Duodenal mucosa (tissue), 2 donors: ENCODE measurements around the gene KCNMA1.

Experiments used
- H3K27ac ChIP-seq: one replicate; pipeline ENCODE4 v1.7.0; 2013; ENCODE audit warnings: low read depth, low read length
- H3K27me3 ChIP-seq, 2 donors: one replicate each; pipeline ENCODE4 v1.7.0; 2013; ENCODE audit warnings: low read length in 2 of 2, control low read depth in 1 of 2; ENCODE audit not compliant: insufficient read depth in 2 of 2, control insufficient read depth in 1 of 2
- H3K36me3 ChIP-seq, 2 donors: one replicate each; pipeline ENCODE4 v1.7.0; 2013; ENCODE audit warnings: low read length in 2 of 2, control low read depth in 1 of 2; ENCODE audit not compliant: insufficient read depth in 2 of 2, control insufficient read depth in 1 of 2
- H3K4me1 ChIP-seq, 2 donors: one replicate each; pipeline ENCODE4 v1.7.0; 2013; ENCODE audit warnings: low read length in 2 of 2, control low read depth in 1 of 2; ENCODE audit not compliant: insufficient read depth in 2 of 2, control insufficient read depth in 1 of 2
- H3K4me3 ChIP-seq, 2 donors: one replicate each; pipeline ENCODE4 v1.7.0; 2013; ENCODE audit warnings: low read length in 2 of 2, low read depth in 1 of 2
- H3K9ac ChIP-seq, 2 donors: one replicate each; pipeline ENCODE4 v1.7.0; 2013; ENCODE audit warnings: low read length in 2 of 2, low read depth in 1 of 2
- H3K9me3 ChIP-seq, 2 donors: one replicate each; pipeline ENCODE4 v1.7.0; 2013; ENCODE audit warnings: low read length in 2 of 2, control low read depth in 1 of 2; ENCODE audit not compliant: control insufficient read depth in 1 of 2

The KCNMA1 gene

DNA sequence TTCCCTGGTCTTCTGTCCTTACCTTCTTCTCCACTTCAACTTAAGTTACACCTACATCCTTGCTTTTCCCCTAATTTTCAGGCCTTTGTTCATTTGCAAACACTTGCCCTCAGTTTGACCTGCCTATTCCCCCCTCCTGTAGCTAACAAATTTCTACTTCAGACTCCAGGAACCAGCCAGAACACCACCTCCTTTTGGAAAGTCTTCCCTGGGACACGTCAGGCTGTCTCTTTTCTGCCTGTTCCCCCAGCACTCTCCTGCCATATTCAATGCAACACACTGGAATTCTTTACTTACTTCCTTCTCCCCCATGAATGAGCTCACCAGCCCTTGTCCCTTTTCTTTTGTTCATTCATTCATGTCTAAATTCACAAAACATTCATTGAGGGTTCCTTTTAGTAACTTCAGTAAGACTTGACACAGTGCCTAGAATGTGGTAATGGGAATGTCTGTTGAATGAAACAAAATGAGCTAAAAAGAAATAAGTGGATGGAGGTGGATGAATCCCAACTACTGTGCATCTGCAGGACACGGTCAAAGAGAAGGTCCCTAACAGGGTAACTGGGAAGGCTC lies 478.0 kb downstream of the KCNMA1 start:
- Histone ChIP-seq H3K9ac (no peak overlapping the region), H3K9me3 (no peaks in the 10 kb centered on the region), H3K4me3 (no peak overlapping the region), H3K36me3 (no peaks in the 10 kb centered on the region), H3K27me3 (no peaks in the 10 kb centered on the region), H3K27ac (no peak overlapping the region), H3K4me1 (peaks cover 13% of the 10 kb centered on the region in 2 donors)

DNA sequence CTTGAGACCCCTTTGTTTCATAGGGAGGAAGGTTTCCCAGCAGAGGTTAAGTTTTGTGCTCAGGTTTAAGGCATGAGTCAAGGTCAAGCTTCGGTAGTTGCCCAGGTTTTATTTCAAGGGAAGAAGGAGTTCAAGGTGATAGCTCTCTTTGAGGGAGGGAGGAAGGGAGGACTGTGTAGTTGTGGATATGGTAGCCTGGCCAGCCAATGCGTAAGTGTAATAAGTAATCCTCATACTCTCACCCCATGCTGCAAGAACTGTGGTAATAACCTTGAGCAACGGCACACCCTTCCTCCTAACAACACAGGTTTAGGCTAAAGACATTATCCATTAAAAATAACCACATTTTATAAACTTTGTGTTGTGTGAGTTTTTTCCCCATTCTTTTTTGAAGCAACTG lies 478.9 kb downstream of the KCNMA1 start:
- Histone ChIP-seq H3K36me3 (no peaks in the 10 kb centered on the region), H3K9ac (no peak overlapping the region), H3K4me3 (no peak overlapping the region), H3K4me1 (peaks cover 13% of the 10 kb centered on the region in 2 donors), H3K27me3 (no peaks in the 10 kb centered on the region), H3K9me3 (no peaks in the 10 kb centered on the region), H3K27ac (no peak overlapping the region)

DNA sequence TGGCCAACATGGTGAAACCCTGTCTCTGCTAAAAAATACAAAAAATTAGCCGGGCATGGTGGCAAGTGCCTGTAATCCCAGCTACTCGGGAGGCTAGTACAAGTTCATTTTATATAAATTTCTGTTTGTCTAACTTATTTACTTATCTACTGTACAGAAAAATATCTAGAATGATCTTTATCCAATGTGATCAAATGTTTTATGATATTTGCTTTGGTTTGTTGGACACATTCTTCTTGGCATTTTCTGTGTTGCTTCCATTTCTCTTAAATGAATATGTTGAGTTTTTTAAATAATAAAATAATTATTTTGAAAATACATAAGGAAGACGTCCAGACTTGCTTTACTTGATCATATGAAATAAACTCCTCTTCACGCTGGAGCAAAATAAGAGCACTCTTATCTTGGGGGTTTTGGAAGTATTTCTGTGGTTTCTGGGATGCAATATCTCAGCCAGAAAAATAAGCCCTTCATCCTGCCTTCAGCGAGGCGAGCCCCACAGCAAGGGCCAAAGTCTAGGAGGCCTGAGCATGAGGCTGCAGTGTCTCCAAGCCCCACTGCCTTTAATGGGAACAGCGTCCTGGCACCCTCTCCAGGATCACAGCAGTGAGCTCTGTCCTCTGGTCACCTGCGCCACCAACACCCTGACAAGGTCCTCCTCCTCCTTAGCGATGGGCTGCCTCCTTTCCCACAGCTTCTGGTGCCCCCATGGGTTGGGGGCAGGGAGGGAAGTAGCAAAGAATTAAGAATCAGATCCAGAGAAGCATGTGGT lies 480.2 kb downstream of the KCNMA1 start:
- Histone ChIP-seq H3K27me3 (no peaks in the 10 kb centered on the region), H3K27ac (no peak overlapping the region), H3K4me3 (no peak overlapping the region), H3K9ac (no peak overlapping the region), H3K9me3 (no peaks in the 10 kb centered on the region), H3K36me3 (no peaks in the 10 kb centered on the region), H3K4me1 (peaks cover 13% of the 10 kb centered on the region in 2 donors)

DNA sequence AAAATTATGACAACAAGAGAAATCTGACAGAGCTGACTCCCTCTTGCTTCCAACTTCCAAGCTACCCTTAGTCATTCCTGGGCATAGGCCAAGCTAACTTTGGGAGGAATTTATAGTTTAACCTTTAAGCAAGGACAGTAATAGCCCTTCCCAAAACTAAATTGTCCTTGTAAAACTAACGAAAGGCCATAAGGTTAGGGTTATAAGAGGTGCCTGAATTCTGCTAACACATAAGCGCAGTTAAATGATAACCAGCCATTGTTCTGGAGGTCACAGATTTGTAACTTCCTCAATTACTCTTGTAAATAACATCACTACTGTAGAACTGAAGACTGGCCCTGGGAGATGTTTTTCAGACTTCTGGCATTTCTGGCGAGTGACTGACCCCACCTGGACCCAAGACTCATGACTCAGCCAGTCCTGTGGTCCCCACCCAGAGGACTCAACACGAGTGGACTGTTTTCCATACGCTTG lies 481.2 kb downstream of the KCNMA1 start:
- Histone ChIP-seq H3K4me1 (peaks cover 13% of the 10 kb centered on the region in 2 donors), H3K9ac (no peak overlapping the region), H3K27me3 (no peaks in the 10 kb centered on the region), H3K4me3 (no peak overlapping the region), H3K27ac (no peak overlapping the region), H3K36me3 (no peaks in the 10 kb centered on the region), H3K9me3 (no peaks in the 10 kb centered on the region)

DNA sequence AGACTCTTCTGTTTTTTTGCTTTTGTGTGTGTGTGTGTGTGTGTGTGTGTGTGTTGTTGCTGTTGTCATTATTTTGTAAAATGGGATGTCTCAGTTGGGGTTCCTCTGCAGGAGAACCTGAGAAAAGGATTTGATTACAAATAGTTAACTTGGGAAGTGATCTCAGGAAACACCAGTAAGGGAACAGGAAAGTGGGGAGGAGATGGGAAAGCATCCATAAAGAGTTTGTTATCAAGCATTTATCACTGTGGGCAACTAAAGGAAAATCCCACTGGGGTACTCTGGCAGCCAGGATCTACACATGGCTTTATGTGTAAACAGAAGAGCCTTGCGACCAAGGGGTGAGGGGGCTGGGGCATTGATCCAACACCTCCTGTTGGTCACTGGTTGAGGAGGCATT lies 485.4 kb downstream of the KCNMA1 start:
- Histone ChIP-seq H3K36me3 (no peaks in the 10 kb centered on the region), H3K4me3 (no peak overlapping the region), H3K27me3 (no peaks in the 10 kb centered on the region), H3K4me1 (peaks cover 0 to 7% of the 10 kb centered on the region in 2 donors), H3K27ac (no peak overlapping the region), H3K9ac (no peak overlapping the region), H3K9me3 (no peaks in the 10 kb centered on the region)

DNA sequence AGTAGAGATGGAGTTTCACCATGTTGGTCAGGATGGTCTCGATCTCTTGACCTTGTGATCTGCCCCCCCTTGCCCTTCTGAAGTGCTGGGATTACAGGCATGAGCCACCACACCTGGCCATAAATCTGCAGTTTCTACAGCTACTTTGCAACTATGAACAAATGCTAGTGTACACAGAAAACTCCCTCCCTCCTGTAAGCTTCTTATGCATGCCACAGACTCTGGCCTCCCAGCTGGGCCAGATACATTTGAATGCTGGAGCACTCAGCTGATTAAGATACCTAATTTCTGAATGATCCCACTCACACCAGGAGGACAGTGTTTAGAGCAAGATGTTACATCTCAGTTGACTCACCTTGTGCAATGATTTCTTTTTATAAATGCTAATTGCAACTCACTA lies 486.2 kb downstream of the KCNMA1 start:
- Histone ChIP-seq H3K27ac (no peak overlapping the region), H3K27me3 (no peaks in the 10 kb centered on the region), H3K4me1 (peaks cover 0 to 2% of the 10 kb centered on the region in 2 donors), H3K9me3 (no peaks in the 10 kb centered on the region), H3K9ac (no peak overlapping the region), H3K36me3 (no peaks in the 10 kb centered on the region), H3K4me3 (no peak overlapping the region)

DNA sequence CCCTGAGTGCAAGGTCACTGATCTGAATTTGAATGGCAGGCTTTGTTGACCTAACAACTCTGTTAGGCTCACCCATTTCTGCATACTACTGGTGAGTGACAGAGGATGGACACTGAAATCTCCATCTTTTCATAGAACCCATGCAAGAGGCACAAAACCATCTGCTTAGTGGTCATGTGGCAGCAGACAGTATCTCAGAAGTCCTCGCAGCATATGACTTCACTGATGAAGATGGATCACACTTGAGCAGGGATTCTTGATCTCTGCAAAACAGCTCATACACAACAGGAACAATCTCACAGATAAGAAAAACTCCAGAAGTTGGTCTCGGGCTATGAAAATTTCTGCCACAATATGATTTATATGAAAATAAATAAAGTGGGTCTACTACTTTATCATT lies 487.9 kb downstream of the KCNMA1 start:
- no peak overlapping the region for H3K9ac ChIP-seq
- H3K9me3 ChIP-seq, result no peaks in the 10 kb centered on the region
- H3K27ac ChIP-seq, result no peak overlapping the region
- H3K27me3 ChIP-seq, result no peaks in the 10 kb centered on the region
- H3K4me3 ChIP-seq, result no peak overlapping the region
- H3K36me3 ChIP-seq, result no peaks in the 10 kb centered on the region
- H3K4me1 ChIP-seq, result no peaks in the 10 kb centered on the region

DNA sequence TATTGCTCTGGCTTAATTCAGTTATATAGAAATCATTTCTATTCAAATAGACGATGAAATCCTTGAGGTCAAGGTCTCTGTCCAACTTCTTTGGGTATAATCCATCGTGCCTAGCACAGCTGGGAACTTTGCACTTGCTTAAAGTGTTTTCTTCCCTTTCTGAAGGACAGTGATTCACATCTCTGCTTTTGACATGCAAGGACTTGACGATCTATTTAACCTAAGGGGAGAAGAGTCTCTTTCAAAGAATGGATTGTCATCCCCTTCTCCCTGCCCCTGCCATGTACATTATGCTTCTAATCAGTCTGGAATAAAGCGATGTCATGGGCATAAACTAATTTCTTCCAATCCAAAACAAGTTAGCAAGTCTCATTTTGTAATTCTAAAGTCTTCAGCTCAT lies 488.6 kb downstream of the KCNMA1 start:
- Histone ChIP-seq H3K4me3 (no peak overlapping the region), H3K27me3 (no peaks in the 10 kb centered on the region), H3K27ac (no peak overlapping the region), H3K36me3 (no peaks in the 10 kb centered on the region), H3K9me3 (no peaks in the 10 kb centered on the region), H3K4me1 (no peaks in the 10 kb centered on the region), H3K9ac (no peak overlapping the region)

DNA sequence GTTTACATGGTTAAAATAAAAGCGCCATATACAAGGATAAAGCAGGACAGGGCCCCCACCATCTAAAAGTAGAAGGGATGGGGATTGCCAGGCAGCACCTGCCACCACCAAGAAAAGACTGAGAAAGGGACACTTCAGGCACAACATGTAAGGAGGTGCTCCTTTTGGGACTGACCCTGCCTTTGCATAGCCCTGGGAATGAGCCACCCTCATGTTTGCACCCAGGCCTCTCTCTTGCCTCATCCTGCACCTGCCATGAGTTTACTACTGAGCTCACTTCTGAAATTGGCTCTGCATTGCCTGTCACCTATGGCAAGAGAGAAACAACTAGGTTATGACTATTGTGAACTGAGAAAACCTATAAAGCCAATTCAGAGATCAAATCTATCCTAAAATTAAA lies 489.7 kb downstream of the KCNMA1 start:
- no peak overlapping the region for H3K27ac ChIP-seq

DNA sequence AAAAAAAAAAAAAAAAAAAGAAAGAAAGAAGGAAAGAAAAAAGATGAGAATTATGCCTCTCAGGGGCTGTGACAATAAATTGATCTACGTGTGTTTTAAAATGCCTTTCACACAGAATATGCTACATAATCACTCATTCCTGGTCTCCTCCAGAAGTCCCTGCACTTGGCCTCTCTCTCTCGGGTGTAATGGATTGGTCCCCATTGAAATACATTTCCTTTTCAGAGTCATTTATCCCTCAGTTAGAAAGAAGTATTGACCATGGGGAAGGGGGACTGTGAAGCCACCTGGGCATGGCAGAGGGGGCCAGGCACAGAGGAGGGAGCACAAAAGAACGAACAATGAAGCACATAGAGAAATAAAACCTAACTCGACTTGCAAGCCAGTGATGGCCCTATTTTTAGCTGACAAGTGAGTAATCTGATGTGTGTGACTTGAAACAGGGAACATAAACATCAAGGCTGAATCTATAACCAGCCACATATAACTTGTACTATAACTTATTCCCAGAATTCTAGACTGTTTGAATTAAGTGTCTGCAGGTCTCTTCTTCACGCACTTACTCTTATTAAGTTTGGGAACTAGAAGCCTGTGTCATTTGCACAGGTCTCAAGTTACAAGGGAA lies 490.8 kb downstream of the KCNMA1 start:
- Histone ChIP-seq H3K4me3 (no peak overlapping the region), H3K27ac (no peak overlapping the region), H3K9me3 (no peaks in the 10 kb centered on the region), H3K9ac (no peak overlapping the region), H3K4me1 (no peaks in the 10 kb centered on the region), H3K36me3 (no peaks in the 10 kb centered on the region), H3K27me3 (no peaks in the 10 kb centered on the region)

More for the DNA sequence above, 489.7 kb downstream of the KCNMA1 start:
- no peak overlapping the region for H3K9ac ChIP-seq
- H3K4me1 ChIP-seq, result no peaks in the 10 kb centered on the region
- no peaks in the 10 kb centered on the region for H3K9me3 ChIP-seq
- H3K27me3 ChIP-seq, result no peaks in the 10 kb centered on the region
- H3K4me3 ChIP-seq, result no peak overlapping the region
- no peaks in the 10 kb centered on the region for H3K36me3 ChIP-seq
